ENCODE data around the gene SPACA7. TPM values are rescaled to one million over a fixed set of nuclear protein-coding genes. Genes with fewer than 3 reads are reported as not detected.

Gene SPACA7, protein sequence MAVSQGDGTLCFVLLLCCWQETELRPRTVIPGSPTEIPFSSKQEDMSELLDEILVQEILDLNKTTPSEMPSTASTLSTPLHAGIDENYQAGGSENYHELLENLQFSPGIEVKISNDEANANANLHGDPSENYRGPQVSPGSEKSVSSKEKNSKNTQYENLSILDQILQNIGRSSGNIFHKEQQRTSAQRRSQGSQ
- total RNA-seq: not detected in 2 replicates

DNA sequence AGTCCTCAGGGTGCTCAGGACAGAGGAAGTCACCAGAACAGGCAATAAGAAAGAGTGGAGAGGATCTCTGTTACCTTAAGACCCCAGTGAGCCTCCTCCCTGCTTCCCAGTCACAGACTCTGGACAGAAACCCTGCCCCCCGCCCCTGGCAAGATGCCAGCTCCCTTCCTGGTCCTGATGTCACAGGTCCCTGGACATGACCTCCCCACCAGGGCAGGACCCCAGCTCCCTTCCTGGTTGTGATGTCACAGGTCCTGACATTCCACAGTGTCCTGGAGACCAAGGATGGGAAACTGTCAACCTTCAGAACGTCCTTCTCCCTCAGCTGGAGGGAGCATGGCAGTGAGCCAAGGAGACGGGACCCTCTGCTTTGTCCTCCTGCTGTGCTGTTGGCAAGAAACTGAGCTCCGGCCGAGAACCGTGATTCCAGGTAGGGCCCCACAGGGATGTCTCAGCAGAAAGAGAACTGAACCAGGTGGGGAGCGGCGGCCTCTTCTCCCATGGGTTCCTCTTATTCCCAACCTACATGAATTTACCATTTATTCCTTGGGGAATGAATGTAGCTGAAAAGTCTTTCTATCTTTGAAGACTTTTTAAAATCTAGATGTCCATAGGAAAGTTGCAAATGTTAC lies at the start of gene SPACA7:
TSS of gene SPACA7 (plus strand) at position 306 of the 632 bp plus-strand sequence. CDS start at position 337, 31 bp downstream.

Other genes with a start within 250 kb of the SPACA7 start
- gene TUBGCP3, start 211.8 kb downstream of the SPACA7 start, total RNA-seq: 32.4 and 36.0 TPM in 2 replicates

Measured in thoracic aorta endothelial cell (primary cell).